GM23338 (cell line): Measurements from ENCODE around the gene B4GALT6. TPM values are rescaled to one million over a fixed set of nuclear protein-coding genes. Genes with fewer than 3 reads are reported as not detected.
A peak's percentile ranks its signal among the peaks of the same experiment; 100 is the strongest.

Experiments
- ATAC-seq: fragments of 200-7000 bp; cut with Tn5 transposase; 3 replicates; pipeline ENCODE4 v1.9.1; 2020
- DNase-seq: peaks from one replicate; pipeline ENCODE4 v3.0.0-alpha.2; 2015; ENCODE audit warnings: low spot score
- H2AFZ ChIP-seq: fragments of 200-600 bp; sonication (generic); 2 replicates; pipeline ENCODE4 v1.8.0; 2016; ENCODE audit warnings: antibody characterized with exemption, mild to moderate bottlenecking, moderate library complexity
- H3F3A ChIP-seq: fragments of 200-600 bp; sonication (generic); replicated peaks from 2 replicates; pipeline ENCODE4 v1.8.0; 2017; ENCODE audit warnings: antibody characterized with exemption, mixed run types, low read depth
- H3K27ac ChIP-seq: fragments of 200-600 bp; sonication (generic); 2 replicates; pipeline ENCODE4 v1.6.1; 2016; ENCODE audit warnings: low read depth
- H3K27me3 ChIP-seq: fragments of 200-600 bp; sonication (generic); 2 replicates; pipeline ENCODE4 v1.8.0; 2016; ENCODE audit warnings: mild to moderate bottlenecking, mixed run types, moderate library complexity; ENCODE audit not compliant: insufficient read depth
- H3K36me3 ChIP-seq: fragments of 200-600 bp; sonication (generic); 2 replicates; pipeline ENCODE4 v1.8.0; 2016; ENCODE audit warnings: mild to moderate bottlenecking; ENCODE audit not compliant: insufficient read depth
- H3K4me1 ChIP-seq: fragments of 200-600 bp; sonication (generic); 2 replicates; pipeline ENCODE4 v1.8.0; 2016; ENCODE audit warnings: mild to moderate bottlenecking, moderate library complexity; ENCODE audit not compliant: insufficient read depth
- H3K4me2 ChIP-seq: fragments of 200-600 bp; sonication (generic); 2 replicates; pipeline ENCODE4 v1.7.1; 2017; ENCODE audit warnings: mixed run types
- H3K4me3 ChIP-seq: fragments of 200-600 bp; sonication (generic); 2 replicates; pipeline ENCODE4 v1.6.1; 2016; ENCODE audit warnings: mixed run types
- H3K79me2 ChIP-seq: fragments of 200-600 bp; sonication (generic); replicated peaks from 2 replicates; pipeline ENCODE4 v1.8.0; 2017; ENCODE audit warnings: mild to moderate bottlenecking; ENCODE audit not compliant: insufficient read depth
- H3K9me2 ChIP-seq: fragments of 200-600 bp; sonication (generic); 2 replicates; pipeline ENCODE4 v1.8.0; 2017; ENCODE audit not compliant: insufficient read depth
- H4K20me1 ChIP-seq: fragments of 200-600 bp; sonication (generic); replicated peaks from 2 replicates; pipeline ENCODE4 v1.8.0; 2017; ENCODE audit warnings: mild to moderate bottlenecking; ENCODE audit not compliant: insufficient read depth
- H3K27ac Mint-ChIP-seq: 2 replicates; pipeline ENCODE4 v1.8.0; 2020; ENCODE audit warnings: inconsistent platforms, mild to moderate bottlenecking, moderate library complexity, mixed read lengths
- H3K27me3 Mint-ChIP-seq: 3 replicates; pipeline ENCODE4 v1.8.0; 2022; ENCODE audit warnings: low read depth, mild to moderate bottlenecking, moderate library complexity, mixed read lengths, inconsistent platforms; ENCODE audit not compliant: insufficient read depth, poor library complexity
- H3K36me3 Mint-ChIP-seq: 3 replicates; pipeline ENCODE4 v1.8.0; 2021; ENCODE audit warnings: low read depth, mild to moderate bottlenecking, inconsistent platforms, moderate library complexity, mixed read lengths
- H3K4me1 Mint-ChIP-seq: 3 replicates; pipeline ENCODE4 v1.8.0; 2020; ENCODE audit warnings: mild to moderate bottlenecking, inconsistent platforms, mixed read lengths
- H3K4me3 Mint-ChIP-seq: 3 replicates; pipeline ENCODE4 v1.8.0; 2021; ENCODE audit warnings: moderate library complexity, mild to moderate bottlenecking, inconsistent platforms, mixed read lengths
- H3K9me3 Mint-ChIP-seq: 3 replicates; pipeline ENCODE4 v1.8.0; 2020; ENCODE audit warnings: moderate library complexity, mild to moderate bottlenecking, inconsistent platforms, mixed read lengths
- CREB1 ChIP-seq: fragments of 250-450 bp; sonication (Bioruptor Pico); IDR thresholded peaks from 2 replicates; pipeline ENCODE4 v1.5.0; 2020; ENCODE audit warnings: low read depth, mild to moderate bottlenecking, moderate library complexity
- CTCF ChIP-seq, 2 experiments: fragments of 200-600 bp in 1 of 2; sonication (generic) in 1 of 2; conservative IDR thresholded peaks; 2 replicates each; pipeline versions ENCODE4 v1.5.1 to v1.6.1; 2016 to 2017; ENCODE audit warnings: antibody characterized with exemption in 2 of 2, low read depth in 2 of 2, mild to moderate bottlenecking in 2 of 2, moderate library complexity in 1 of 2
- EZH2 ChIP-seq: fragments of 200-600 bp; sonication (generic); IDR thresholded peaks from one replicate; pipeline ENCODE4 v1.8.0; 2017; ENCODE audit warnings: antibody characterized with exemption, mild to moderate bottlenecking, low read depth; ENCODE audit not compliant: unreplicated experiment
- JUNB ChIP-seq: IDR thresholded peaks from one replicate; pipeline ENCODE4 v1.6.1; 2016; ENCODE audit warnings: antibody characterized with exemption; ENCODE audit not compliant: unreplicated experiment
- NANOG ChIP-seq: IDR thresholded peaks from 2 replicates; pipeline ENCODE4 v1.6.1; 2016; ENCODE audit warnings: antibody characterized with exemption, borderline replicate concordance
- POLR2AphosphoS5 ChIP-seq: IDR thresholded peaks from 2 replicates; pipeline ENCODE4 v1.6.1; 2016; ENCODE audit warnings: antibody characterized with exemption, low read depth
- REST ChIP-seq: IDR thresholded peaks from one replicate; pipeline ENCODE4 v1.6.1; 2018; ENCODE audit warnings: antibody characterized with exemption; ENCODE audit not compliant: unreplicated experiment
- STAT1 ChIP-seq: IDR thresholded peaks from one replicate; pipeline ENCODE4 v1.6.1; 2016; ENCODE audit warnings: antibody characterized with exemption; ENCODE audit not compliant: unreplicated experiment
- ZNF114 ChIP-seq: fragments of 250-450 bp; sonication (Bioruptor Pico); IDR thresholded peaks from 2 replicates; pipeline ENCODE4 v1.5.0; 2020; ENCODE audit warnings: mild to moderate bottlenecking, moderate library complexity
- ZNF462 ChIP-seq: fragments of 250-450 bp; sonication (Bioruptor Pico); IDR thresholded peaks from 2 replicates; pipeline ENCODE4 v1.5.0; 2020; ENCODE audit warnings: mild to moderate bottlenecking, moderate library complexity
- polyA plus RNA-seq: library from polyadenylated mRNA; unstranded; fragments of >200 nt; fragmentation: Nextera tagmentation; extraction: Ambion mirVana; gene quantifications from 2 replicates; pipeline ENCODE4 v1.2.1, GENCODE V29; 2016
- total RNA-seq: library from RNA; depleted of rRNA; stranded (reverse); fragments of >200 nt; shearing (Covaris generic); gene quantifications from 2 replicates; pipeline ENCODE4 v1.2.3, GENCODE V29; 2014

B4GALT6 gene
- total and polyA plus RNA-seq, 2 experiments from 2014 or later = 14.8 to 33.8 TPM

GRCh38 chr18:31723990-31724711 lies 39.8 kb upstream of the B4GALT6 start (continued):
- no peak for TF ChIP-seq CTCF (conservative IDR thresholded peaks at IDR 0.05; ENCODE audit: low read depth in 2 of 2)
- no peak for TF ChIP-seq NANOG
- no peak for TF ChIP-seq STAT1
- TF ChIP-seq POLR2AphosphoS5 = no peak

GRCh38 chr18:31723639-31723989 lies 39.2 kb upstream of the B4GALT6 start:
- no peak overlapping the region for H3K4me2 ChIP-seq
- no peak for ATAC-seq
- TF ChIP-seq EZH2 = no peak
- no peak for TF ChIP-seq JUNB
- no peak for TF ChIP-seq CREB1 (CRISPR knock-in tag)
- TF ChIP-seq POLR2AphosphoS5 = no peak
- no peak for TF ChIP-seq NANOG
- no peak for TF ChIP-seq ZNF462
- TF ChIP-seq REST = no peak
- TF ChIP-seq CTCF (conservative IDR thresholded peaks at IDR 0.05; ENCODE audit: low read depth in 2 of 2) = no peak
- TF ChIP-seq ZNF114 = no peak

More at GRCh38 chr18:31723639-31723989, 39.2 kb upstream of the B4GALT6 start:
- H3F3A ChIP-seq = no peaks in the 10 kb centered on the region
- no peak for DNase-seq
- H3K4me3 ChIP-seq = no peak overlapping the region
- H3K27me3 ChIP-seq = no peaks in the 10 kb centered on the region
- H3K79me2 ChIP-seq = no peaks in the 10 kb centered on the region
- no peaks in the 10 kb centered on the region for H3K36me3 ChIP-seq
- H4K20me1 ChIP-seq = no peaks in the 10 kb centered on the region
- H3K27ac Mint-ChIP-seq = no peak overlapping the region
- H2AFZ ChIP-seq = no peak overlapping the region
- peaks cover 9% of the 10 kb centered on the region; the same call in 2 of the 3 replicates for H3K36me3 Mint-ChIP-seq
- H3K9me3 Mint-ChIP-seq = peaks cover 12% of the 10 kb centered on the region
- no peaks in the 10 kb centered on the region for H3K9me2 ChIP-seq
- peaks cover 3% of the 10 kb centered on the region; the same call in 2 of the 3 replicates for H3K4me1 Mint-ChIP-seq
- H3K27ac ChIP-seq = 0 out of 2 replicates have a peak overlapping the region, but pooled peaks have one; percentile 27
- H3K4me1 ChIP-seq = peaks cover 2% of the 10 kb centered on the region; the same call in 1 of the 2 replicates
- no peak overlapping the region for H3K4me3 Mint-ChIP-seq
- peaks cover 2% of the 10 kb centered on the region for H3K27me3 Mint-ChIP-seq
